Mucosa of rectum (tissue), 2 donors: ENCODE measurements around the gene HOXC12.

Experiments
- H3K27ac ChIP-seq, 2 donors: one replicate each; pipeline ENCODE4 v1.7.0; 2013; ENCODE audit warnings: inconsistent platforms in 2 of 2, low read depth in 2 of 2, low read length in 2 of 2
- H3K27me3 ChIP-seq, 2 donors: one replicate each; pipeline ENCODE4 v1.7.0; 2013; ENCODE audit warnings: low read length in 2 of 2; ENCODE audit not compliant: control insufficient read depth in 2 of 2, insufficient read depth in 2 of 2
- H3K36me3 ChIP-seq, 2 donors: one replicate each; pipeline ENCODE4 v1.7.0; 2013; ENCODE audit warnings: low read length in 2 of 2; ENCODE audit not compliant: control insufficient read depth in 2 of 2, insufficient read depth in 2 of 2
- H3K4me1 ChIP-seq, 2 donors: one replicate each; pipeline ENCODE4 v1.7.0; 2013; ENCODE audit warnings: low read length in 2 of 2, mild to moderate bottlenecking in 1 of 2; ENCODE audit not compliant: control insufficient read depth in 2 of 2, insufficient read depth in 2 of 2
- H3K4me3 ChIP-seq, 2 donors: one replicate each; pipeline ENCODE4 v1.7.0; 2013; ENCODE audit warnings: low read length in 2 of 2
- H3K9ac ChIP-seq, 2 donors: one replicate each; pipeline ENCODE4 v1.7.0; 2013; ENCODE audit warnings: low read length in 2 of 2, low read depth in 1 of 2, mild to moderate bottlenecking in 1 of 2
- H3K9me3 ChIP-seq, 2 donors: one replicate each; pipeline ENCODE4 v1.7.0; 2013; ENCODE audit warnings: low read length in 2 of 2; ENCODE audit not compliant: control insufficient read depth in 2 of 2
- donor health status: healthy.
- donor health status: Normal muscosa, but diverticular disease.

The HOXC12 gene

DNA sequence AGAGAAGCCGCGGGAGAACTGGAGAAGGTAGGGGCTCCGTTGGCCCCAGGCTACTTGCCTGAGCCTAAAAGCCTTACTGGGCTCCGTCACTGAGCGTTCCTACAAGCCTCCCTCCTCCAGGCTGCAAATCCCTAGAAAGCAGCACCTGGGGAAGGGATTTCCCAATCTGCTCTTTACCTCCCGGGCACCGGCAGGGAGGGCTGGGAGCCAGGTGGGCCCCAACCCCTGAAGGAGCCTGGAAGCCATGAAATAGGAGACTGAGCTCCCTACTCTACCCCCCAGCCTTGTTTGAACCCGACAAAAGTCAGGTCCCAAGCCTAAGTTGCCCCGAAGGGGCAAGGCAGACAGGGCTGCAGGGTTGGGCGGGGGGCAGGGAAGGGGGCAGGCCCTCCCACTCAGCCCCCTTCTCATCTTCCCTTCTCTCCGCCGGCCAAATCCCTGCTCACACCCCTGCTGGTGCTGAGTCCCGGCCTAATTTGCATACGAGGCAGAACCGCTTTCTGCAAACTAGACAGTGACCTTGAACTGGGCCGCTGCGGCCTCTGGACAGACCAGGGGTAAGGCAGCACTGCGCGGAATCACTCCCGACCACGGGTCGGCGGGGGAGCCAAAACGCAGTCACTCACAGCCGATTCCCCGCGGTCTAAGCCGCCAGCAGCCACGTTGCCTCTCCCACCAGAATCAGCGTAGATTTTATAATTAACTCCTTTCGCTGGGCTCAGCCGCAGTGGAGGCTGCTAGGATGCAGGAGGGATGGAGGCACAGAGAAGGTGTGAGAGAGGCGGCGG is 3.7 kb upstream of the HOXC12 start:
- no peak overlapping the region for H3K9ac ChIP-seq

DNA sequence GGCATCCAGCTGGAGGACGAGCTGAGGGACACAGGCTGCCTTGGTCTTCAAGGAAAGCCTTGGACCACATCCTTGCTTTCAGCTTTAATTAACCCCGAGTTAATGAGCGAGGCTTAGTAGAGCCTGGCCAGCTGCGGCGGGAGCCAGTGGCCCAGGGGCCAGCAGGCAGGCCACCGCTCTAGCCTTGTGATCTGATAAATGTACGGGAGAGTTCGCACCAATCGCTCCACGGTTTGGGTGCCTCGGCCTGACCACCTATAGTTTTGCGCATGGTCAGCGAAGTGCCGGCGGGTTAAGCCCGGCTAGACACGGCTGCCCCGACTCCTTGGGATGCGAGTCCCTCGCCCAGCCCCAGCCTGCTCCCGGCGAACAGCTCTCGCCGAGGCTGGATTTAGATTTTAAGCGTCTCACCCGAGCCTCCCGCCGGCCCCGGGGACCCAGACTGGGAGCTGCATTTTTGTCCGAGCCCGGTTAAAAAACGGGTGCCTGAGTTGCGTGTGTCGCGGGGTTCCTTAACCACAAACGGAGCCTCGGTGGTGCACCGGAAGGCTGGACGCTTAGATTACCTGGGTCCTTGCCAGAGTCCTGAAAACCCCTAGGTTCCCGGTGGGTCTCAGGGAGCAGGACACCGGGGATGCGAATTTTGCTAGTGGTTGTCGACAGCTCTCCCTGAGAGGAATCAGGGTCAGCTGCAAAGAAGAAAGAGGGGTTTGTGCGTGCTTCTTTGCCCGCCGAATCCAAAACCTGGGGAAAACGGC is 2.9 kb upstream of the HOXC12 start:
- no peaks in the 10 kb centered on the region for H3K36me3 ChIP-seq
- no peaks in the 10 kb centered on the region for H3K4me1 ChIP-seq
- peaks cover 82 to 87% of the 10 kb centered on the region in 2 donors for H3K27me3 ChIP-seq
- H3K9ac ChIP-seq, result no peak overlapping the region
- H3K4me3 ChIP-seq, result no peak overlapping the region
- no peaks in the 10 kb centered on the region for H3K9me3 ChIP-seq
- H3K27ac ChIP-seq, result no peak overlapping the region

More for the DNA sequence above, 3.7 kb upstream of the HOXC12 start:
- Histone ChIP-seq H3K27me3 (peaks cover 82 to 88% of the 10 kb centered on the region in 2 donors), H3K27ac (no peak overlapping the region), H3K4me3 (no peak overlapping the region), H3K9me3 (no peaks in the 10 kb centered on the region), H3K4me1 (no peaks in the 10 kb centered on the region), H3K36me3 (no peaks in the 10 kb centered on the region)

DNA sequence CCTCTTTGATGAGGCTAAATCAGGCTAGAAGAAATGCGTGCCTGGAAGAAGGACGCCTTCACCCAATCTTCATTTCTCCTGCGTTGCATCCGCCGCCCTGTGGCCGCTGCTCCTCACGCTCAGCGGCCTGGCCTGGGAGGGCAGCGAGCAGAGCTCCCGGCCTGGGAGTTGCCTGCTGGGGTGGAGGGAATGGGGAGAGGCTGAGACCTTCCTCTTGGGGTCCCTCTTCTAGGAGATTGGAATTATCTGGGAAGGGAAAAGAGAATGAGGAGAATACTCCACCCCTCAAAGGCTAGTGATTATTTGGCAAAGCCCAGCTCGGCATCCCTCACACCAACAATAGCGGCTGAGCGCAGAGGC is 2.4 kb upstream of the HOXC12 start:
- Histone ChIP-seq H3K4me1 (no peaks in the 10 kb centered on the region), H3K27ac (no peak overlapping the region), H3K4me3 (no peak overlapping the region), H3K9me3 (no peaks in the 10 kb centered on the region), H3K27me3 (peaks cover 84 to 87% of the 10 kb centered on the region in 2 donors), H3K9ac (no peak overlapping the region), H3K36me3 (no peaks in the 10 kb centered on the region)

DNA sequence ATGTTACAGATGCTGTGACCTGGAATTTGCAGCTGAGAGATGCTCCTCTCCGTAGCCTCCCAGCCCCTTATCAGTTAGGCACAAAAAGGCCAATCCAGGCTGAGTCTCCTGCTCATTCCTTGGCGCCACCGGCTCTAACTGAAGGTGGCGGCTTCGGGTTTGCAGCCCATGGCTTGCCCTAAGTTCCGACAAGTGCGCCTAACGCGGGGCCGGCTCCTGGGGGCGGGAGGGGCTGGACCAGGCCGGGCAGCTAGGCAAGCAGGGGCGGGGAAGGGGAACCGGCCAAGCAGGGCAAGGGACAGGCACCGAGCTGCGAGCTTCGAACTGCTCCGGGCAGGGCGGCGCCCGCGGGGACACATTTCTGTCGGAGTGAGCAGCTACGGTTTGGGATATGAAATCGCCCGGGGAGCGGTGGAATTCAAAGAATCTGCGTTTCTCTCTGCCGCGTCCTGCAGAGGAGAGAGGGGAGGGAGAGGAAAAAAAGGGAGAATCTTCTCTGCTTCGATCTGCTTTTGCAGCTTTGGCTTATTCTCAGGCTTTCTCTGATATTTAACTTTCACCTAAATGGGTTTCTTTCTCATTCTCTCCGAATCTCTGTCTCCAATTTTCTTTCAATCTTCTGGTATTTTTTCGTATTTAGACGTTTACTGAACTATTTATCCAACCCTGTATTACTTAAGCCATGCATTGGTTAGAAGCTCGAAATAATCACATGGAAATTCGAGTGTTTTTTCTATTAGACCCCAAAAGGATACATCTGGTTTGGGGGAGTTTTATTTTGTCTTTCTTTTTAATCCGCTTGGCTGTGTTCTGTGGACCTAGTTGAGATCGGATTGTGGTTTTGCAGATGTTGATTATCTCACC is 1.6 kb upstream of the HOXC12 start:
- Histone ChIP-seq H3K27ac (no peak overlapping the region), H3K4me3 (no peak overlapping the region)

DNA sequence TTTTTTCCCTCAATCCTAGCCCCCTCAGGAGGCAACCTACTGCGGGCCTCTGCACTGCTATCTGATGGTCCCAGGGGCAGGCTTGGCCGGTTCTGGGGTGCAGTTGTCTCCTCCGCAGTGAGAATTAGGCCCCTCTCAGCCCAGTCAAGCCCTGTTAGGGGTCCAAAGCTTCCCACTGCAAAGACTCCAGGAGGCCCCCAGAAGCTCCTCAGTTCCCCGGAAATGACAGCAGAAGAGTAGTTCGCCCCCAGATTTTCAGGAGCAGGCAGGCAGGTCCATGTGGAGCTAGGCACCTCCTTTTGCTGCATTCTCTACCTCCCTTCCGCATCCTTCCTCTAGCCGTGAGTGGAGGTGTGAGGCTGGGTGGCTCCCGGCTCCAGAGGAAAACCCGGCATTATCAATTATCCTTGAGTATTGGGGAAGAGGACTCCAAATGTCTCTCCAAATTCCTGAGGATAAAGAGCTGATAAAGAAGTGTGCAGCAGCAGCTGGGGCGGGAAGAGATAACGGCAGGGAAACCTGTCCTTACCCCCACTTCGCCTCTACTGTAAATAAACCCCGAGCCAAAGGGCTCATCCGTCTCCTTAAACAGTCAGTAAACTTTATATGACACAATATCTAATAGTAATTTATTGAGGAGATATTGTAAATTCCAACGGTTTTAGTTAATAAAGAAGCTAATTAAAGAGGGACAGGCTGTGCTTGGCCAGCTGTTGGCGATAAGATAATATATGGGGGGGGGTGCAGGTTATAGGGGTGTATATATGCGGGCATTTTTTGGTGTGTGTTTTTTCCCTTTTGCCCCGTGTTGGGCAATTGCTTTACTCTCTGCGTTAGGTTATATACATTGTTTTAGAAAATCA is 641 bp upstream of the HOXC12 start:
- Histone ChIP-seq H3K36me3 (no peaks in the 10 kb centered on the region), H3K27me3 (peaks cover 86 to 89% of the 10 kb centered on the region in 2 donors), H3K9me3 (no peaks in the 10 kb centered on the region), H3K4me1 (no peaks in the 10 kb centered on the region), H3K27ac (no peak overlapping the region), H3K9ac (no peak overlapping the region), H3K4me3 (no peak overlapping the region)

More for the DNA sequence above, 1.6 kb upstream of the HOXC12 start:
- no peaks in the 10 kb centered on the region for H3K36me3 ChIP-seq
- no peaks in the 10 kb centered on the region for H3K9me3 ChIP-seq
- no peak overlapping the region for H3K9ac ChIP-seq
- H3K27me3 ChIP-seq, result peaks cover 87 to 89% of the 10 kb centered on the region in 2 donors
- no peaks in the 10 kb centered on the region for H3K4me1 ChIP-seq

DNA sequence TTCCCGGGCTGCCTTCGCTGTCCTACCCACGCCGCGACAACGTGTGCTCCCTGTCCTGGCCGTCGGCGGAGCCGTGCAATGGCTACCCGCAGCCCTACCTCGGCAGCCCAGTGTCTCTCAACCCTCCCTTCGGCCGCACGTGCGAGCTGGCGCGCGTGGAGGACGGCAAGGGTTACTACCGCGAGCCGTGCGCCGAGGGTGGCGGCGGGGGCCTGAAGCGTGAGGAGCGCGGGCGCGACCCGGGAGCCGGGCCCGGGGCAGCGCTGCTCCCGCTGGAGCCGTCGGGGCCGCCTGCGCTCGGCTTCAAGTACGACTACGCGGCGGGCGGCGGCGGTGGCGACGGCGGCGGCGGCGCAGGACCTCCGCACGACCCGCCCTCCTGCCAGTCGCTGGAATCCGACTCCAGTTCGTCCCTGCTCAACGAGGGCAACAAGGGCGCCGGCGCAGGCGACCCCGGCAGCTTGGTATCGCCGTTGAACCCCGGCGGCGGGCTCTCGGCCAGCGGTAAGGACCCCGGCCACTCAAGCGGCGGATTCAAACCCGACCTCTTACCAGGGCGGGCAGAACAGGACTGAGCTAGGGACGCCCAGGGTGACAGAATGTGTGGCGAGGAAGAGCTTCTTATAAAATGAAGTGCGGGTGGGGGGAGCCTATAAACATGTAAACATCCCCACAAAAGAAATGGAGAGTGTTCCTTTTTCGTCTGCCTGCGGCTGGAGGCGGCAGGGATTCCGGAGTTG is 503 bp downstream of the HOXC12 start:
- Histone ChIP-seq H3K27ac (no peak overlapping the region), H3K36me3 (no peaks in the 10 kb centered on the region), H3K4me1 (no peaks in the 10 kb centered on the region), H3K9me3 (no peaks in the 10 kb centered on the region), H3K27me3 (peaks cover 86 to 91% of the 10 kb centered on the region in 2 donors), H3K9ac (no peak overlapping the region), H3K4me3 (no peak overlapping the region)

DNA sequence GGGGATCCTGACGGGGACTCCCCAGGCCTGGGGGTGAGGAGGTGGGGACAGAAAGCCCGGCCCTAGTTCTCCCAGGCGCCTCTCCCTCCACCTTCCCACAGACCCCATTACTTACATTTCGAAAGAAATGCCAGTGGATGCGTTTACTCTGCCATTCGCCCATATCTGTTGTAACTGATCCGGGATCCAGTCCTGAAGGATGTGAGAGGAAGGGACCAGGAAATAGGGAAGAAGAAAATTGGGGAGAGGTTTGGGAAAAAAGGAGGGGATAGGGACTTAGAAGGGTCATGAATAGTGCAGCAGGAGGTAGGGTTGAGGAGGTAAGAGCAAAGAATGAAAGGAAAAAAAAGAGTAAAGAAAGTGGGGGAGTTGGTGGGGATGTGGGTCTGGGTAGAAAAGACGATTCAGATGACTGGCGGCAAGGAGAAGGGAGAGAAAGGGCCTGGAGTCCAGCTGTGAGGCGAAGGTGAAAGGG is 1.1 kb downstream of the HOXC12 start:
- H3K9me3 ChIP-seq, result no peaks in the 10 kb centered on the region
- no peak overlapping the region for H3K9ac ChIP-seq
- H3K4me1 ChIP-seq, result no peaks in the 10 kb centered on the region
- H3K36me3 ChIP-seq, result no peaks in the 10 kb centered on the region
- no peak overlapping the region for H3K4me3 ChIP-seq
- no peak overlapping the region for H3K27ac ChIP-seq
- peaks cover 85 to 89% of the 10 kb centered on the region in 2 donors for H3K27me3 ChIP-seq

DNA sequence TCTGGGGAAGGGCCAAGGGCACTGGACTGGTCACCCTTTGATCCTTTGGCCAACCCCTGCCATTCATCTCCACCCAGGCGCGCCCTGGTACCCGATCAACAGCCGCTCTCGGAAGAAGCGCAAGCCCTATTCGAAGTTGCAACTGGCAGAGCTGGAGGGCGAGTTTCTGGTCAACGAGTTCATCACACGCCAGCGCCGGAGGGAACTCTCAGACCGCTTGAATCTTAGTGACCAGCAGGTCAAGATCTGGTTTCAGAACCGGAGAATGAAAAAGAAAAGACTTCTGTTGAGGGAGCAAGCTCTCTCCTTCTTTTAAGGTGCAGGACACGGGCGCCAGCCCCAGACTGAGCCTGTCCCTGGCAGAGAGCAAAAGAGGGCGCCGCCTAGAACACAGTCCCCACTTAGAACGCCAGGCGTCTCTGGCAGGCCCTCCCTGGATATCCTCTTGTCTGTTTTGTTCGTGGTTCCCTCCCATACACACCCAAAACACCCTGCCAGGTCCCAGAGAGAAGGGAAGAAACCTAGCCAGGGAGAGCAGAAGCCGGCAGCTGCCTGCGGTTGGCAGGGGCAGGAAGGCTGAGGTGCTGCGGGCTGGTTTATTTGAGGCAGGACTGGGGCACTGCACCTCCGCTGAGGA is 1.7 kb downstream of the HOXC12 start:
- no peak overlapping the region for H3K9ac ChIP-seq
- H3K4me1 ChIP-seq, result no peaks in the 10 kb centered on the region
- no peaks in the 10 kb centered on the region for H3K36me3 ChIP-seq
- H3K27me3 ChIP-seq, result peaks cover 81 to 89% of the 10 kb centered on the region in 2 donors
- no peaks in the 10 kb centered on the region for H3K9me3 ChIP-seq
- no peak overlapping the region for H3K27ac ChIP-seq
- no peak overlapping the region for H3K4me3 ChIP-seq
